ENCODE results near the gene CCNY. TPM values are rescaled to one million over a fixed set of nuclear protein-coding genes. Genes with fewer than 3 reads are reported as not detected.
"Not testable (repeated sequence)": the region's sequence is repeated elsewhere in the genome, so short reads cannot be mapped to it uniquely, and the experiment has no call there.

CCNY gene
- total RNA-seq, 6 experiments from 2014 or later = 22.4 to 49.2 (median 41.4) TPM

DNA sequence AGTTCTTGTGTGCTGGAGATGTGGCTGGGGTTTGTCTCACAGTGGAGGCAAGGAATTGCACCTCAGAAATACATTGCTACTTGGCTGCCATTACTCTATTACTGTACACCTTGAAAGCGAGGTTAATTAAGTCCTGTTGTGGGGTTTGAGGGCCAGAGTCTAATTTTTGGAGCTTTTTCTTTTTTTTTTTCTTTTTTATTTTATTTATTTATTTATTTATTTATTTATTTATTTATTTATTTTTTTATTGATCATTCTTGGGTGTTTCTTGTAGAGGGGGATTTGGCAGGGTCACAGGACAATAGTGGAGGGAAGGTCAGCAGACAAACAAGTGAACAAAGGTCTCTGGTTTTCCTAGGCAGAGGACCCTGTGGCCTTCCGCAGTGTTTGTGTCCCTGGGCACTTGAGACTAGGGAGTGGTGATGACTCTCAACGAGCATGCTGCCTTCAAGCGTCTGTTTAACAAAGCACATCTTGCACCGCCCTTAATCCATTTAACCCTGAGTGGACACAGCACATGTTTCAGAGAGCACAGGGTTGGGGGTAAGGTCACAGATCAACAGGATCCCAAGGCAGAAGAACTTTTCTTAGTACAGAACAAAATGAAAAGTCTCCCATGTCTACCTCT lies 69.8 kb downstream of the CCNY start:
- H3K4me1 ChIP-seq = peaks cover 0 to 20% (median 3%) of the 10 kb centered on the region in 4 donors
- H3K9me3 ChIP-seq; H3K27me3 ChIP-seq; intact Hi-C loops (cut with DNase I); DNase-seq; H3K36me3 ChIP-seq; ATAC-seq; H3K4me3 ChIP-seq; H3K27ac ChIP-seq: not testable (repeated sequence)
- 97% methylated on average over 3 of the region's 5 CpGs for WGBS (ENCODE audit: insufficient coverage, low coverage, low lambda C conversion rate, missing lambda C conversion rate)

DNA sequence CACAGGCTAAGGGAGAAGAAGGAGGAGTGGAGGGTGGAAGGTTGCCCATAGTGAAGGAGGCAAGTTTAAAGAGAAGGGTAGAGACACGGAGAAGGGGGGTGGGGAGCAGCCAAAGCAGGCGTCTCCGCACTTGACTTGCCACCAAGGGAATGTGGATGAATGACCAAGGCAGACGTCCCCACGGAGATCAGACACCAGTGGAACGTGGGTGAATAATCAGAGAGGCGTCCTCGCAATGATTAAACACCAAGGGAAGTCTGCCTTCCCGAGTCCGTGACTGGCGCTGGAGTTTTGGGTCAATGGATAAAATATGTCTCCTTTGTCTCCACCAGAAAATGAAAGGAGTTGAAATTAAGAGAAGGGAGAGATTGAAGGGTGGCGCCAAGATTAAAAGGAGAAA lies 71.4 kb downstream of the CCNY start:
- intact Hi-C loops (cut with DNase I); H3K4me3 ChIP-seq; H3K27ac ChIP-seq; H3K27me3 ChIP-seq; H3K36me3 ChIP-seq; ATAC-seq; DNase-seq; H3K9me3 ChIP-seq: not testable (repeated sequence)
- 90% methylated on average over 9 of the region's 12 CpGs for WGBS (ENCODE audit: insufficient coverage, low coverage, low lambda C conversion rate, missing lambda C conversion rate)
- peaks cover 0 to 21% (median 3%) of the 10 kb centered on the region in 4 donors for H3K4me1 ChIP-seq

DNA sequence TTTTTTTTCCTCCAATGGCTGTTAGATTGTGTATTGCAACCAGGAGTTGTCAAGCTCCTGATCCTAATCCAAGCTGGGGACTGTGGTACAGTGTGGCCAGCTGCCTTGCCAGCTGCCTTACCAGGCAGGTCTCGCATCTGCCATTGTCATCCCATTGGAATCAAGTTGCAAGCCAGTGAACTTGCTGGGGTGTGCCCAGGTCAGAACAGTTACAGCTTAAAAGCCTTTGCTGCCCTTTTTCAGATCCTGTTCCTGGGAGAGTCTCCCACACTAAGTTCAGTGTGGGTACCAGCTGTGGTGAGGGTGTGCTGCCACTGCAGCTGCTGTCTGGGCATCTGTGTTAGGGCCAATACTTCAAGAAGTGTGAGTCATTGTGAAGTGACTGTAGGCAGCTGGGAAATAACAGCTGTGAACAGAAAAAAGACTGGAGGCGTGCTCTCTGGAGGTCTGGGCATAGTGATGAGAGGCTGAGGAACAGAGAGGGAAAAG lies 72.8 kb downstream of the CCNY start:
- TF ChIP-seq, protein P1, sequence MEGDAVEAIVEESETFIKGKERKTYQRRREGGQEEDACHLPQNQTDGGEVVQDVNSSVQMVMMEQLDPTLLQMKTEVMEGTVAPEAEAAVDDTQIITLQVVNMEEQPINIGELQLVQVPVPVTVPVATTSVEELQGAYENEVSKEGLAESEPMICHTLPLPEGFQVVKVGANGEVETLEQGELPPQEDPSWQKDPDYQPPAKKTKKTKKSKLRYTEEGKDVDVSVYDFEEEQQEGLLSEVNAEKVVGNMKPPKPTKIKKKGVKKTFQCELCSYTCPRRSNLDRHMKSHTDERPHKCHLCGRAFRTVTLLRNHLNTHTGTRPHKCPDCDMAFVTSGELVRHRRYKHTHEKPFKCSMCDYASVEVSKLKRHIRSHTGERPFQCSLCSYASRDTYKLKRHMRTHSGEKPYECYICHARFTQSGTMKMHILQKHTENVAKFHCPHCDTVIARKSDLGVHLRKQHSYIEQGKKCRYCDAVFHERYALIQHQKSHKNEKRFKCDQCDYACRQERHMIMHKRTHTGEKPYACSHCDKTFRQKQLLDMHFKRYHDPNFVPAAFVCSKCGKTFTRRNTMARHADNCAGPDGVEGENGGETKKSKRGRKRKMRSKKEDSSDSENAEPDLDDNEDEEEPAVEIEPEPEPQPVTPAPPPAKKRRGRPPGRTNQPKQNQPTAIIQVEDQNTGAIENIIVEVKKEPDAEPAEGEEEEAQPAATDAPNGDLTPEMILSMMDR (IDR thresholded peaks at IDR 0.05) = no peak
- no peak for TF ChIP-seq POLR2A (IDR thresholded peaks at IDR 0.05)
- H3K4me1 ChIP-seq = peaks cover 0 to 21% (median 3%) of the 10 kb centered on the region in 4 donors
- H3K9me3 ChIP-seq = no peaks in the 10 kb centered on the region
- ATAC-seq = peak; percentile 19 to 52 (median 28)
- H3K36me3 ChIP-seq = no peaks in the 10 kb centered on the region
- intact Hi-C loops (cut with DNase I) = no loop called here
- no peaks in the 10 kb centered on the region for H3K27me3 ChIP-seq
- 50% methylated on average over 1 of the region's 2 CpGs for WGBS (ENCODE audit: insufficient coverage, low coverage, low lambda C conversion rate, missing lambda C conversion rate)
- H3K27ac ChIP-seq = no peak overlapping the region
- no peak for DNase-seq
- no peak overlapping the region for H3K4me3 ChIP-seq

DNA sequence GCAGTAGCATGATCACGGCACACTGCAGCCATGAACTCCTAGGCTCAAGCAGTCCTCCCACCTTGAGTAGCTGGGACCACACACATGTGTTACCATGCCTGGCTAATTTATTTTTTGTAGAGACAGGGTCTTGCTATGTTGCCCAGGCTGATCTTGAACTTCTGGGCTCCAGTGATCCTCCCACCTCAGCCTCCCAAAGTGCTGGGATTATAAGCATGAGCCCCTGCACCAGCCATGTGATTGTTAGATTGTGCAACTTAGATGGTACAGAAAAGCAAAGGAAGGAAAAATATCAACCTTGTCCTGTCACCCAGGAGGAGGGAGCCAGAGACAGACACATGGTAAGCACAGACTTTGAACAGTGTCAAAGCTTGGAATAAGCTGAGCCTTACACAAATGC lies 73.5 kb downstream of the CCNY start:
- no peak overlapping the region for H3K4me3 ChIP-seq
- WGBS (ENCODE audit: insufficient coverage, low coverage, low lambda C conversion rate, missing lambda C conversion rate) = 100% methylated on average over 1 of the region's 1 CpG
- intact Hi-C loops (cut with DNase I) = no loop called here
- no peaks in the 10 kb centered on the region for H3K9me3 ChIP-seq
- H3K4me1 ChIP-seq = peaks cover 0 to 21% (median 3%) of the 10 kb centered on the region in 4 donors
- no peaks in the 10 kb centered on the region for H3K27me3 ChIP-seq
- DNase-seq (no peak), ATAC-seq (peak; percentile 80 to 95 (median 90))
- H3K36me3 ChIP-seq = no peaks in the 10 kb centered on the region
- TF ChIP-seq POLR2A (IDR thresholded peaks at IDR 0.05) = no peak
- TF ChIP-seq, protein P1 (IDR thresholded peaks at IDR 0.05) = no peak
- H3K27ac ChIP-seq = no peak overlapping the region

DNA sequence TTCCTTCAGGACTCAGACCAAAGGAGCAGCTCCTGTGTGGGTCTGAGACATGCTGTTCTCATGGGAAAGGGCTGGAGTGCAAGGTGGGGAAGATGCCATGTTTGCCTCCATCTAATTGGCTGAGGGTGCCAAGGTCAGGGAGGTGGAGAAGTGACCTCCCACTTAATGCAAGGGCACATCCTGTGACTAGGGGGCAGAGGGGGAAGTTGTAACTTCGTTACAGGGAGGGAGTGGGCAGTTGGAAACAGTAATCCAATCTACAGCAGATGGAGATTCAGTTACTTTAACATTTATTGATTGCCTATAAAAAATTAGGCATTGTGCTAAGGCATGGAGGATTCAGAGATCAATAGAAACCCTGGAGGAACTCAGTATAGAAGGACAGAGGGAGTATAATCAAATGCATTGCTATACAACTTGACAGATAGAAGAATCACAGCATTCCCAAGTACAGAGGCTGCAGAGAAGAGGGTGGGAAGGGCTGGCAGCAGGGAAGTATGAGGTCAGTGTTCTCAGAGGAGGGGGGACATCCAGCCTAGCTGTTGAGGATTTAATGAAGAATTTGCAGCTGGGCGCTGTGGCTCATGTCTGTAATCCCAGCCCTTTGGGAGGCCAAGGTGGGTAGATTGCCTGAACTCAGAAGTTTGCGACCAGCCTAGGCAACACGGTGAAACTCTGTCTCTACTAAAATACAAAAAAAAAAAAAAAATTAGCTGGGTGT lies 75.9 kb downstream of the CCNY start:
- peaks cover 0 to 21% (median 3%) of the 10 kb centered on the region in 4 donors for H3K4me1 ChIP-seq
- H3K27ac ChIP-seq = no peak overlapping the region

More for the DNA sequence above, 75.9 kb downstream of the CCNY start:
- intact Hi-C loops (cut with DNase I) = no loop called here
- DNase-seq = no peak
- ATAC-seq = no peak
- TF ChIP-seq POLR2A (IDR thresholded peaks at IDR 0.05) = no peak
- TF ChIP-seq, protein P1 (IDR thresholded peaks at IDR 0.05) = no peak
- no peaks in the 10 kb centered on the region for H3K36me3 ChIP-seq
- H3K27me3 ChIP-seq = no peaks in the 10 kb centered on the region
- 79% methylated on average over 4 of the region's 4 CpGs for WGBS (ENCODE audit: insufficient coverage, low coverage, low lambda C conversion rate, missing lambda C conversion rate)
- no peaks in the 10 kb centered on the region for H3K9me3 ChIP-seq
- H3K4me3 ChIP-seq = no peak overlapping the region
